ENCODE data around the gene BFSP2.

DNA sequence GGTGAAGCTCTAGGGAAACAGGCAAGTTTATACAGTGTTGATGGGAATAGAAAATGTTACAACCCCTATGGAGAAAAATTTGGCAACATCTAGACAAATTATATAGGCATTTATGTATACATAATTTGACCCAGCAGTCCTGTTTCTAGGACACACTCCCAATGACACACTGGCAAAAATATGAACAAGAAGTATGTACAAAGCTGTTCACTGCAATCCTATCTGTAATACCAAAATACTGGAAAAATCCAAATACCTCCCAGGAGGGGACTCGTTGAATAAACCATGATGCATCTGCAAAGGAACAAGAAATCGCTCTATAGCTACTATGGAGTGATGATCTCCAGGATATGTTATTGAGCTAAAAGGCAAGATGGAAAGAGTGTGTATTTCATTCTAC lies 8.5 kb downstream of the BFSP2 start:
- TF ChIP-seq CTCF (IDR thresholded peaks at IDR 0.05) (no peak), POLR2A (IDR thresholded peaks at IDR 0.05) (no peak)
